ENCODE results near the gene STAMBPL1. TPM values are rescaled to one million over a fixed set of nuclear protein-coding genes. Genes with fewer than 3 reads are reported as not detected.
"Not testable (repeated sequence)": the region's sequence is repeated elsewhere in the genome, so short reads cannot be mapped to it uniquely, and the experiment has no call there.

STAMBPL1 gene
- total and polyA plus RNA-seq, 10 donors = 6.2 to 49.4 (median 25.6) TPM

DNA sequence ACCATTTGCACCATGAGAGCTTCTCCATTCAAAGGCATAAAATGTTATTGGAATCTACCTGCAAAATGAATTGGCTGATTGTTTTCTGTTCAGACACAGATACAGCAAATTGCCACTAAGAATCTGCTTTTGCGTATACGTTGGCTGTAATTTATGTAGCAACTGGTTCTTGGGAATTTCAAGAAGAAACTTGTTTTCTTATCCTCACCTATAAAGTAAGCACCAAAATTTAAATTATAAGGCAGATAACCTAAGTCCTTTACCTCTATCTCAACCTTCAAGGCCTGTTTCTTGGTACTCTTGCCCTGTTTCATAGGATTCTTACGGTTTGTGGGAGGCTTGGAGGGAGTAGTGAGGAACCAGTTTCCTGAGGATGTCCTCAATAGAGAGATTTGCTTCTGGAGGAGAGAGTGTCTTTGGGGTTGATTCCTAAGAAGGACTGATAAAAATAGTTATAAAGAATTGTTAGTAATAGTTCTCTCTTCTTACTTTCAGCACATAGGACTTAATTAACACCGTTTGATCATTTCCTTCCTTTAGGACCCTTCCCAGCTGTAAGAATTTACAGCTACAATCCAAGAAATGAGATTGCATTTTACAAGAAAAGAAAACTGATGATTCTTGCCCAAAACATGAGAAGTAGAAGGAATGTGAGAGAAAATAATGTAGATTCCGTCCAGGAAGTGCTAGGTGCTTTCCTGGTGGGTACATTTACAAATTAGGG, 2.0 kb downstream of the STAMBPL1 start:
- DNase-seq = no peak
- TF ChIP-seq, protein P1, sequence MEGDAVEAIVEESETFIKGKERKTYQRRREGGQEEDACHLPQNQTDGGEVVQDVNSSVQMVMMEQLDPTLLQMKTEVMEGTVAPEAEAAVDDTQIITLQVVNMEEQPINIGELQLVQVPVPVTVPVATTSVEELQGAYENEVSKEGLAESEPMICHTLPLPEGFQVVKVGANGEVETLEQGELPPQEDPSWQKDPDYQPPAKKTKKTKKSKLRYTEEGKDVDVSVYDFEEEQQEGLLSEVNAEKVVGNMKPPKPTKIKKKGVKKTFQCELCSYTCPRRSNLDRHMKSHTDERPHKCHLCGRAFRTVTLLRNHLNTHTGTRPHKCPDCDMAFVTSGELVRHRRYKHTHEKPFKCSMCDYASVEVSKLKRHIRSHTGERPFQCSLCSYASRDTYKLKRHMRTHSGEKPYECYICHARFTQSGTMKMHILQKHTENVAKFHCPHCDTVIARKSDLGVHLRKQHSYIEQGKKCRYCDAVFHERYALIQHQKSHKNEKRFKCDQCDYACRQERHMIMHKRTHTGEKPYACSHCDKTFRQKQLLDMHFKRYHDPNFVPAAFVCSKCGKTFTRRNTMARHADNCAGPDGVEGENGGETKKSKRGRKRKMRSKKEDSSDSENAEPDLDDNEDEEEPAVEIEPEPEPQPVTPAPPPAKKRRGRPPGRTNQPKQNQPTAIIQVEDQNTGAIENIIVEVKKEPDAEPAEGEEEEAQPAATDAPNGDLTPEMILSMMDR (IDR thresholded peaks at IDR 0.05 in 8 of 11, conservative IDR thresholded peaks at IDR 0.05 in 3 of 11) = no peak
- TF ChIP-seq POLR2AphosphoS5 (IDR thresholded peaks at IDR 0.05) = no peak
- no peak for TF ChIP-seq POLR2A (IDR thresholded peaks at IDR 0.05)
- WGBS, 5 donors = 42 to 61% (median 53%) methylated on average over 5 of the region's 5 CpGs
- Histone ChIP-seq H3K36me3 (no peaks in the 10 kb centered on the region), H3K4me1 (peaks cover 22 to 84% (median 75%) of the 10 kb centered on the region in 6 donors), H3K9me3 (no peaks in the 10 kb centered on the region), H3K27me3 (replicated peaks in 1 of 7) (no peaks in the 10 kb centered on the region), H3K27ac (peak overlapping the region; percentile 93 to 98 (median 96)), H3K4me3 (peak overlapping the region in 6 of 8 donors; percentile 52 to 90 (median 81))
- intact Hi-C loops (cut with DNase I; ENCODE audit: low total_unique reads) = loop anchor here (10.0 kb wide), 1 partner anchor 103 kb away; no protein-coding TSS in a partner anchor

DNA sequence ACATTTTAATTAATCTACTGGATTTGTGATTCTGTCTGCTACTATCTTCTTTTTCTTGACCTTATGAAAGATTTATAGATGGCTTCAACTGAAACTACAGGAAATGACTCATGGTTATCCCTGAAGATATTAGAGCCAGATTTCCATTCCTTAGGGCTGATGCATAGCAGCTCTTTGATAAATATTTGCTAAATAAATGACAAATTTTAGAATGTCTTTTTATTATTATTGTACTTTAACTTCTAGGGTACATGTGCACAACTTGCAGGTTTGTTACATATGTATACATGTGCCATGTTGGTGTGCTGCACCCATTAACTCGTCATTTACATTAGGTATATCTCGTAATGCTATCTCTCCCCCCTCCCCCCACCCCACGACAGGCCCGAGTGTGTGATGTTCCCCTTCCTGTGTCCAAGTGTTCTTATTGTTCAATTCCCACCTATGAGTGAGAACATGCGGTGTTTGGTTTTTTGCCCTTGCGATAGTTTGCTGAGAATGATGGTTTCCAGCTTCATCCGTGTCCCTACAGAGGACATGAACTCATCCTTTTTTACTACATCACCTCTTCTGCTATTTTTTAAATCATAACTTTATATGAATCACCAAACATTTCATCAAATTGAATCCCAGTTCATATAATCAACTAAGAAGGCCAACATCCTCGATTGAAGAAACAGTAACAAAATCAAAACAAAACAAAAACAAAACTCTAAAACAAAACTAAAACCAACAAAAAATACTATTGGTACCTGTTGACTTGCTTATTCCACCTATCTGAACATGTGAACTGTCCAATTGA, 2.8 kb downstream of the STAMBPL1 start:
- Histone ChIP-seq H3K4me1 (peaks cover 22 to 92% (median 79%) of the 10 kb centered on the region in 6 donors), H3K4me3 (peak overlapping the region in 1 of 8 donors; percentile 90), H3K27ac (peak overlapping the region in 7 of 8 donors; percentile 93 to 98 (median 96))
- DNase-seq; H3K36me3 ChIP-seq; H3K9me3 ChIP-seq; H3K27me3 ChIP-seq (replicated peaks in 1 of 7): not testable (repeated sequence)
- intact Hi-C loops (cut with DNase I; ENCODE audit: low total_unique reads) = loop anchor here (10.0 kb wide), 1 partner anchor 102 kb away; no protein-coding TSS in a partner anchor
- WGBS, 5 donors = 60 to 77% (median 66%) methylated on average over 8 of the region's 8 CpGs

DNA sequence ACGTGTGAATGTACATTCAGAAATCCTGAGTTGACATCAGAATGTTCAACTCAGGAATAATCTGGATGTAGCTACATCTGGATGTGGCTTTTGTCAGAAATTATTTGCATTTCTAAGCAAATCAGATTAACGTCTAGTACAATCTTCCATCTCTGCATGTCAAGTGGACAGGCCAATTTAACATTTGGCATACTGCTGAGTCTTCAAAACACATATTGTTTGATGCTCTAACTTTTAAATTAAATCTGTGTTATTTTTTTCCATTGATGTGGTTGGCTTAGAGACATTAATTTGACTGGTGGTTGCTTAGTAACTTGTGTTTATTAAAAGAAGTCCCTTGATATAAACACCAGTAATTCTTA, 3.4 kb downstream of the STAMBPL1 start:
- no peak for DNase-seq

DNA sequence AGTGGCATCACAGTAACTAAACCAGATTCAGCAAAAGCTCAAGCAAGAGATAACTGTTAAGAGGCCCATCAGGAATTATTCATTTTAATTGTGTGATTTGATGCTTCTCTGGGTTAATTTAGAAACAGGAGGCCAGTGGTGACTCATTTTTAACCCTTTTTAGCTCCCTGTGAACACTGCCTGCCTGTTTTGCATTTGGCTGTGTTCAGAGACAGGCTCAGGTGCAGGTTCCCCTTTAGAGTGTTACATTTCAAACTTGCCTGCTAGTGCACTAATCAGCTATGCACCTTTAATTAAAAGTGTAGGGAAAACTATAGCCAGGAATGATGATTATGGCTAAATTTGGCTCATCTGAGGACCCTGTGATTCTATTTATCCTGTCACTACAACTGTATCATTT, 6.5 kb downstream of the STAMBPL1 start:
- Histone ChIP-seq H3K27me3 (replicated peaks in 1 of 7) (no peaks in the 10 kb centered on the region), H3K36me3 (no peaks in the 10 kb centered on the region), H3K27ac (peak overlapping the region in 3 of 8 donors; percentile 52 to 54 (median 54)), H3K4me3 (peak overlapping the region in 1 of 8 donors; percentile 10), H3K4me1 (peaks cover 19 to 100% (median 75%) of the 10 kb centered on the region in 6 donors), H3K9me3 (no peaks in the 10 kb centered on the region)
- no peak for DNase-seq
- TF ChIP-seq POLR2A (IDR thresholded peaks at IDR 0.05) = no peak
- TF ChIP-seq, protein P1 (IDR thresholded peaks at IDR 0.05 in 8 of 11, conservative IDR thresholded peaks at IDR 0.05 in 3 of 11) = no peak
- no peak for TF ChIP-seq POLR2AphosphoS5 (IDR thresholded peaks at IDR 0.05)
- intact Hi-C loops (cut with DNase I; ENCODE audit: low total_unique reads) = loop anchor here (10.0 kb wide), 1 partner anchor 98 kb away; no protein-coding TSS in a partner anchor

More for the DNA sequence above, 3.4 kb downstream of the STAMBPL1 start:
- peak overlapping the region in 1 of 8 donors; percentile 90 for H3K4me3 ChIP-seq
- WGBS, 5 donors = 47 to 70% (median 68%) methylated on average over 2 of the region's 2 CpGs
- no peaks in the 10 kb centered on the region for H3K27me3 ChIP-seq (replicated peaks in 1 of 7)
- intact Hi-C loops (cut with DNase I; ENCODE audit: low total_unique reads) = loop anchor here (10.0 kb wide), 1 partner anchor 101 kb away; no protein-coding TSS in a partner anchor
- TF ChIP-seq POLR2A (IDR thresholded peaks at IDR 0.05) = no peak
- no peak for TF ChIP-seq POLR2AphosphoS5 (IDR thresholded peaks at IDR 0.05)
- TF ChIP-seq, protein P1 (IDR thresholded peaks at IDR 0.05 in 8 of 11, conservative IDR thresholded peaks at IDR 0.05 in 3 of 11) = no peak
- no peaks in the 10 kb centered on the region for H3K36me3 ChIP-seq
- peaks cover 22 to 93% (median 79%) of the 10 kb centered on the region in 6 donors for H3K4me1 ChIP-seq
- no peaks in the 10 kb centered on the region for H3K9me3 ChIP-seq
- peak overlapping the region in 7 of 8 donors; percentile 11 to 98 (median 96) for H3K27ac ChIP-seq
